Endometrial microvascular endothelial cells (primary cell): ENCODE data around the gene GPR152. TPM values are rescaled to one million over a fixed set of nuclear protein-coding genes. Genes with fewer than 3 reads are reported as not detected.
"Not testable (repeated sequence)": the region's sequence is repeated elsewhere in the genome, so short reads cannot be mapped to it uniquely, and the experiment has no call there.

Experiments
- in situ Hi-C: cut with HindIII; loops from 2 replicates; pipeline ENCODE4 v1.10.0; 2017; ENCODE audit warnings: low sequenced_read_pairs, low pct_unique_long_range_greater_than_20kb; ENCODE audit errors: inconsistent ontology term
- total RNA-seq: library from RNA; depleted of rRNA; stranded (reverse); fragments of >200 nt; gene quantifications from one replicate; pipeline ENCODE4 v1.2.3, GENCODE V29; 2015; ENCODE audit errors: inconsistent ontology term

The GPR152 gene
- total RNA-seq, 1 donor from 2014 or later: not detected

DNA sequence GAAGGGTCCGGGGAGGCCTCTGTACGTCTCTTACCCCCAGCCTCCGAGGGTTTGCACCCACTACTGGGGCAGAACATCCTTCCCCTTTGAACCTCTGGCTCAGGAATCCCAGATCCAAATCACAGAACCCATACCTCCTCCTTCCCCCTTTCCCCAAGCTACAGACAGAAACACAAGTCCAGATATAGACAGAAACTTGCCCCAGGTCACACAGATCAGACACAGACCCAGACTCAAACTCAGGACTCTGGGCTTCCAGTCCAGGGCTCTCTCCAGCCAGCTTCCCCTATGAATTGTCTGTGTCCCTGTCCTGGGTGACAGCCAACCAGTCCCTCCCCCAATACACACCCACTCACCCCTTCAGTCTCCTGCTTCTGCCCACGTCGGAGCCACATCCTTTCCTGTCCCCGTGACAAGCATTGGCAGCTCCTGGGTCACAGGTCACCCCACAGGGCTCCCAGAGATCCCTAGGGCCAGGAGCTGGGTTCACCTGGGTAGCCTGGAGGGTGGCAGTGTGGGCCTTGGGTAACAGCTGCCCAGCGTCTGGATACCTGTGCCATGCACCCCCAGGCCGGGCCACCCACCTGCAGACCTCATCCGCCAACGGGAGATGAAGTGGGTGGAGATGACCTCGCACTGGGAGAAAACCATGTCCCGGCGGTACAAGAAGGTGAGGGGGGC lies 47.9 kb downstream of the GPR152 start:
- in situ Hi-C loops: no loop called here

DNA sequence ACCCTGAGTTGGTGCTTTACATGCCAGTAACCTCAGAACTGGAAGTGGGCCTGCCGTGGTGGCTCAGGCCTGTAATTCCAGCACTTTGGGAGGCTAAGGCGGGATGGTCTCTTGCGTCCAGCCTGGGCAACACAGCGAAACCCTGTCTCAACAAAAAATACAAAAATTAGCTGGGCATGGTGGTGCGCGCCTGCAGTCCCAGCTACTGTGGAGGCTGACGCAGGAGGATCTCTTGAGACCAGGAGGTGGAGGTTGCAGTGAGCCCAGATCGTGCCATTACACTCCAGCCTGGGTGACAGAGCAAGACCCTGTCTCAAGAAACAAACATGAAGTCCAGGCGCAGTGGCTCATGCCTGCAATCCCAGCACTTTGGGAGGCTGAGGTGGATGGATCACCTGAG lies 49.4 kb downstream of the GPR152 start:
- in situ Hi-C loops: not testable (repeated sequence)

DNA sequence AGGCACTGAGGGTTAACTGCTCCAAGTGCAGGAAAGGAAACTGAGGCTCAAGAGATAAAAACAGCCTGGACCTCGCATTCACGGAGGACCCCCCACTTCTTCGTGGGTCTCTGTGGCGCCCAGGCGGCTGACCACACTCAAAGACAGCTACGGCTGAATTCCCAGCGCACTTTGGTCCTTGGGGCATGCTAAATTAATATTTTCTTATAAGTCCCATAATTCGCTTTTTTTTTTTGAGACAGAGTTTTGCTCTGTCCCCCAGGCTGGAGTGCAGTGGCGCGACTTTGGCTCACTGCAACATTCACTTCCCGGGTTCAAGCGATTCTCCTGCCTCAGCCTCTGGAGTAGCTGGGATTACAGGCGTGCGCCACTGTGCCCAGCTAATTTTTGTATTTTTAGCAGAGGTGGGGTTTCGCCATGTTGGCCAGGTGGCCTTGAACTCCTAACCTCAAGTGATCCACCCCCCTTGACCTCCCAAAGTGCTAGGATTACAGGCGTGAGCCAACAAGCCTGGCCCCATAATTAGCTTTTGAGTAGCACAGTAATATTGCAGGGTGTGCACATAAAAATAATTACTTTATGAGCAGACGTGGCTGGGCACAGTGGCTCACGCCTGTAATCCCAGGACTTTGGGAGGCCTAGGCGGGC lies 50.2 kb downstream of the GPR152 start:
- in situ Hi-C loops: not testable (repeated sequence)

DNA sequence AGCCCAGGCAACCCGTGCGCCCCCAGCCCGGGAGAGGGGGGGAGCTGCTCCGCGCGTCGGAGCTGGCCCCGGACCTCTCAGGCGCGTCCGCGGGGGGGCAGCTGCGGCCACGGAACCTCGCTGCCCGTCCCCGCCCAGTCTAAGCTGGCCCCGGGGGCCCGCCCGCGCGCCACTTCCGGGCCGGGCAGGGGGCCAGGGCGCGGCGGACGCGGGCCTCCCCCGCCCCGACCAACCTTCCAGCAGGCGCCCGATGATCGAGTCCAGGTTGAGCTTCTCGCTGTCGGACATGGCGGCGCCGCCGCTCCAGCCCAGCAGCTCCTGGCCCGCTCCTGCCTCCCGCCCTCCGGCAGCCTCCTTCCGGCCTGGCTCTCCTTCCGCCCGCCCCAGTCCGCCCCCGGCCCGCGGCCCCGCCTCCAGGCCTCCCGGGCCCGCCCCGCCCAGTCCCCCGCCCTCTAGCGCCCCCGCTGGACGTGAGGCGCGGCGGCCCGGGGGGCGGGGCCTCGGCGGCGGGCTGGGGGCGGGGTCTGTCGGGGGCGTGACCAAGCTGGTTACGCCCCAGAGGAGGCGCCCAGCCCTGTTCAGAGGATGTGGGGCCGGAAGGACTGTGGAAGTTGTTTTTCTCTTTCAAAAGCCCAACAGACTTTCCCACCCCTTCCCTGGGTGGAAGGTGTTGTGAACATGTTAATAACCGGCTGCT lies 50.9 kb downstream of the GPR152 start, which contains the start of gene PPP1CA:
PPP1CA (minus strand) TSS at position 364 of the 697 bp plus-strand sequence; CDS start at position 288, 76 bp downstream.
- in situ Hi-C loops: no loop called here

Other genes with a start within 250 kb of the GPR152 start
- 70.4 TPM for gene GRK2, start 186.3 kb downstream of the GPR152 start, total RNA-seq
- gene ANKRD13D, start 163.4 kb downstream of the GPR152 start, total RNA-seq: 19.7 TPM
- gene SSH3, start 149.2 kb downstream of the GPR152 start, total RNA-seq: 10.1 TPM
- gene POLD4, start 99.2 kb downstream of the GPR152 start, total RNA-seq: 100 TPM
- 2.2 TPM for gene CLCF1, start 79.1 kb downstream of the GPR152 start, total RNA-seq
- gene RAD9A, start 60.7 kb downstream of the GPR152 start, total RNA-seq: 9.5 TPM
- 302 TPM for gene PPP1CA, start 50.9 kb downstream of the GPR152 start, total RNA-seq
- not detected for gene TBC1D10C, start 48.6 kb downstream of the GPR152 start, total RNA-seq
- gene CARNS1, start 37.1 kb downstream of the GPR152 start, total RNA-seq: not detected
- gene RPS6KB2, start 24.2 kb downstream of the GPR152 start, total RNA-seq: 65.8 TPM
- gene PTPRCAP, start 15.0 kb downstream of the GPR152 start, total RNA-seq: not detected
- gene CORO1B, start 9.3 kb downstream of the GPR152 start, total RNA-seq: 130 TPM
- gene CABP4, start 2.6 kb upstream of the GPR152 start, total RNA-seq: 2.0 TPM
- 39.0 TPM for gene TMEM134, start 16.5 kb upstream of the GPR152 start, total RNA-seq
- gene AIP, start 30.3 kb upstream of the GPR152 start, total RNA-seq: 31.4 TPM
- 12.5 TPM for gene PITPNM1, start 52.6 kb upstream of the GPR152 start, total RNA-seq
- gene CDK2AP2, start 55.4 kb upstream of the GPR152 start, total RNA-seq: 53.1 TPM
- gene CABP2, start 70.7 kb upstream of the GPR152 start, total RNA-seq: not detected
- gene GSTP1, start 131.1 kb upstream of the GPR152 start, total RNA-seq: 1,295 TPM
- 254 TPM for gene NDUFV1, start 154.2 kb upstream of the GPR152 start, total RNA-seq
- gene NUDT8, start 177.2 kb upstream of the GPR152 start, total RNA-seq: 12.9 TPM
- gene TBX10, start 187.0 kb upstream of the GPR152 start, total RNA-seq: not detected
- not detected for gene ACY3, start 198.0 kb upstream of the GPR152 start, total RNA-seq
- not detected for gene ALDH3B2, start 221.9 kb upstream of the GPR152 start, total RNA-seq